HG03064 (cell line): Measurements from ENCODE around the gene SRD5A1.

ENCODE experiments used
- ATAC-seq: cut with Tn5 transposase; IDR thresholded peaks from one replicate; pipeline ENCODE4 v1.9.1; 2021; ENCODE audit warnings: low read depth; ENCODE audit not compliant: unreplicated experiment

The SRD5A1 gene

GRCh38 chr5:6722015-6722414 is 88.8 kb downstream of the SRD5A1 start:
- ATAC-seq: peak; percentile 47

- no peak for ATAC-seq
These were observed 90.0 kb downstream of the SRD5A1 start for GRCh38 chr5:6723122-6723815.

GRCh38 chr5:6723816-6724300 is 90.6 kb downstream of the SRD5A1 start:
- no peak for ATAC-seq
